Measurements from ENCODE around the gene EFTUD2.

Gene EFTUD2

GRCh38 chr17:44915321-44915726, 16.1 kb upstream of the EFTUD2 start, which contains the start of gene GFAP:
TSS of gene GFAP (minus strand) at chr17:44915500. CDS start at chr17:44915486, 14 bp downstream.
- Histone ChIP-seq H3K27ac (ENCODE audit: low read depth, low read length, poor library complexity, severe bottlenecking) (no peak within 1 kb of the TSS), H4K20me1 (ENCODE audit: insufficient read depth, low read length) (no peaks in the 10 kb centered on the region), H2AFZ (ENCODE audit: low read length) (no peak within 1 kb of the TSS), H3F3A (ENCODE audit: insufficient read depth, low read length) (no peaks in the 10 kb centered on the region), H3K79me2 (ENCODE audit: insufficient read depth, low read length) (no peaks in the 10 kb centered on the region), H3K9me3 (ENCODE audit: low read length) (no peaks in the 10 kb centered on the region), H3K4me2 (ENCODE audit: low read length) (no peak within 1 kb of the TSS), H3K9me2 (ENCODE audit: low read depth, low read length) (no peaks in the 10 kb centered on the region), H3K27me3 (ENCODE audit: insufficient read depth, low read length) (peaks cover 8% of the 10 kb centered on the region; the same call in 1 of the 2 replicates), H3K9ac (ENCODE audit: low read length) (no peak within 1 kb of the TSS), H3K4me1 (ENCODE audit: insufficient read depth, low read length, severe bottlenecking) (peaks cover 12% of the 10 kb centered on the region), H3K4me3 (ENCODE audit: low read depth, low read length, poor library complexity, severe bottlenecking) (no peak within 1 kb of the TSS), H3K36me3 (ENCODE audit: insufficient read depth, low read length) (no peaks in the 10 kb centered on the region)
- TF ChIP-seq CTCF (IDR thresholded peaks at IDR 0.05; ENCODE audit: low read length) = no peak
- no peak for TF ChIP-seq EZH2 (IDR thresholded peaks at IDR 0.05; ENCODE audit: borderline replicate concordance, low read length)

GRCh38 chr17:44914698-44915271, 15.5 kb upstream of the EFTUD2 start:
- H3K27ac ChIP-seq (ENCODE audit: low read depth, low read length, poor library complexity, severe bottlenecking) = no peak overlapping the region
- no peaks in the 10 kb centered on the region for H3K36me3 ChIP-seq (ENCODE audit: insufficient read depth, low read length)
- no peaks in the 10 kb centered on the region for H3K79me2 ChIP-seq (ENCODE audit: insufficient read depth, low read length)
- no peak overlapping the region for H3K4me3 ChIP-seq (ENCODE audit: low read depth, low read length, poor library complexity, severe bottlenecking)
- no peaks in the 10 kb centered on the region for H3K9me2 ChIP-seq (ENCODE audit: low read depth, low read length)
- no peak overlapping the region for H2AFZ ChIP-seq (ENCODE audit: low read length)
- H3K4me2 ChIP-seq (ENCODE audit: low read length) = no peak overlapping the region
- no peak overlapping the region for H3K9ac ChIP-seq (ENCODE audit: low read length)
- no peaks in the 10 kb centered on the region for H4K20me1 ChIP-seq (ENCODE audit: insufficient read depth, low read length)
- no peak for TF ChIP-seq CTCF (IDR thresholded peaks at IDR 0.05; ENCODE audit: low read length)
- no peak for TF ChIP-seq EZH2 (IDR thresholded peaks at IDR 0.05; ENCODE audit: borderline replicate concordance, low read length)
- H3K4me1 ChIP-seq (ENCODE audit: insufficient read depth, low read length, severe bottlenecking) = peaks cover 7% of the 10 kb centered on the region
- H3K27me3 ChIP-seq (ENCODE audit: insufficient read depth, low read length) = peaks cover 8% of the 10 kb centered on the region; the same call in 1 of the 2 replicates
- no peaks in the 10 kb centered on the region for H3F3A ChIP-seq (ENCODE audit: insufficient read depth, low read length)
- no peaks in the 10 kb centered on the region for H3K9me3 ChIP-seq (ENCODE audit: low read length)

- Histone ChIP-seq H3K27ac (ENCODE audit: low read depth, low read length, poor library complexity, severe bottlenecking) (no peak overlapping the region), H3K9me2 (ENCODE audit: low read depth, low read length) (no peaks in the 10 kb centered on the region), H3K4me2 (ENCODE audit: low read length) (no peak overlapping the region), H3K36me3 (ENCODE audit: insufficient read depth, low read length) (no peaks in the 10 kb centered on the region), H3K9me3 (ENCODE audit: low read length) (no peaks in the 10 kb centered on the region), H3K79me2 (ENCODE audit: insufficient read depth, low read length) (no peaks in the 10 kb centered on the region), H3K27me3 (ENCODE audit: insufficient read depth, low read length) (peaks cover 8% of the 10 kb centered on the region; the same call in 1 of the 2 replicates), H3K9ac (ENCODE audit: low read length) (no peak overlapping the region), H3F3A (ENCODE audit: insufficient read depth, low read length) (no peaks in the 10 kb centered on the region), H3K4me1 (ENCODE audit: insufficient read depth, low read length, severe bottlenecking) (peaks cover 6% of the 10 kb centered on the region), H4K20me1 (ENCODE audit: insufficient read depth, low read length) (no peaks in the 10 kb centered on the region), H3K4me3 (ENCODE audit: low read depth, low read length, poor library complexity, severe bottlenecking) (no peak overlapping the region), H2AFZ (ENCODE audit: low read length) (no peak overlapping the region)
- TF ChIP-seq CTCF (IDR thresholded peaks at IDR 0.05; ENCODE audit: low read length) = no peak
- no peak for TF ChIP-seq EZH2 (IDR thresholded peaks at IDR 0.05; ENCODE audit: borderline replicate concordance, low read length)
Measured at GRCh38 chr17:44914148-44914547, 14.9 kb upstream of the EFTUD2 start.
